AG09309 (cell line): ENCODE results near the gene PTRH1.

Experiments
- DNase-seq: peaks from one replicate; pipeline ENCODE4 v3.0.0-alpha.2; 2010; ENCODE audit warnings: low read depth
- H3K4me3 ChIP-seq: 2 replicates; pipeline ENCODE4 v1.5.1; 2011; ENCODE audit warnings: mild to moderate bottlenecking, low read depth, low read length, moderate library complexity; ENCODE audit not compliant: control insufficient read depth
- CTCF ChIP-seq: IDR thresholded peaks from 2 replicates; pipeline ENCODE4 v1.5.1; 2011; ENCODE audit warnings: mild to moderate bottlenecking, low read depth, low read length, inconsistent platforms; ENCODE audit not compliant: insufficient read depth, control insufficient read depth; ENCODE audit errors: missing control alignments

PTRH1 gene

GRCh38 chr9:127712867-127713266 lies 2.6 kb downstream of the PTRH1 start:
- no peak overlapping the region for H3K4me3 ChIP-seq
- no peak for TF ChIP-seq CTCF
- no peak for DNase-seq

GRCh38 chr9:127712371-127712770 lies 3.1 kb downstream of the PTRH1 start:
- no peak overlapping the region for H3K4me3 ChIP-seq
- TF ChIP-seq CTCF = no peak
- DNase-seq = no peak

GRCh38 chr9:127711831-127712274 lies 3.6 kb downstream of the PTRH1 start:
- DNase-seq = no peak
- no peak for TF ChIP-seq CTCF
- no peak overlapping the region for H3K4me3 ChIP-seq

- H3K4me3 ChIP-seq = no peak overlapping the region
- TF ChIP-seq CTCF = no peak
These were observed 4.2 kb downstream of the PTRH1 start for GRCh38 chr9:127711226-127711701.

GRCh38 chr9:127710204-127710783 lies 5.2 kb downstream of the PTRH1 start:
- TF ChIP-seq CTCF = no peak
- no peak for DNase-seq
- H3K4me3 ChIP-seq = no peak overlapping the region

More at GRCh38 chr9:127711226-127711701, 4.2 kb downstream of the PTRH1 start:
- DNase-seq = no peak

- TF ChIP-seq CTCF = no peak
- H3K4me3 ChIP-seq = no peak overlapping the region
- DNase-seq = no peak
These were observed 6.4 kb downstream of the PTRH1 start for GRCh38 chr9:127708952-127709587.

- no peak for TF ChIP-seq CTCF
- no peak for DNase-seq
- no peak overlapping the region for H3K4me3 ChIP-seq
These were observed 7.7 kb downstream of the PTRH1 start for GRCh38 chr9:127707766-127708165.
